Panc1 (cell line): ENCODE measurements around the gene ADAD1.

Source experiments
- POLR2AphosphoS5 ChIP-seq: IDR thresholded peaks from 2 replicates; pipeline ENCODE4 v1.6.1; 2012; ENCODE audit warnings: mild to moderate bottlenecking, low read depth, low read length, moderate library complexity
- TCF7L2 ChIP-seq: IDR thresholded peaks from 2 replicates; pipeline ENCODE4 v1.6.1; 2011; ENCODE audit warnings: mild to moderate bottlenecking, low read depth, low read length, inconsistent platforms
- TF ChIP-seq, protein P1 (sequence below): fragments of 450-650 bp; IDR thresholded peaks from 2 replicates; pipeline ENCODE4 v1.5.1; 2017; ENCODE audit warnings: mild to moderate bottlenecking
- TF ChIP-seq, protein P2 (sequence below), 2 experiments: IDR thresholded peaks; 2 replicates each; pipeline ENCODE4 v1.6.1; 2011 to 2012; ENCODE audit warnings: low read depth in 2 of 2, control low read depth in 1 of 2, low read length in 1 of 2, mild to moderate bottlenecking in 1 of 2, moderate library complexity in 1 of 2; ENCODE audit not compliant: insufficient read depth in 1 of 2

DNA sequence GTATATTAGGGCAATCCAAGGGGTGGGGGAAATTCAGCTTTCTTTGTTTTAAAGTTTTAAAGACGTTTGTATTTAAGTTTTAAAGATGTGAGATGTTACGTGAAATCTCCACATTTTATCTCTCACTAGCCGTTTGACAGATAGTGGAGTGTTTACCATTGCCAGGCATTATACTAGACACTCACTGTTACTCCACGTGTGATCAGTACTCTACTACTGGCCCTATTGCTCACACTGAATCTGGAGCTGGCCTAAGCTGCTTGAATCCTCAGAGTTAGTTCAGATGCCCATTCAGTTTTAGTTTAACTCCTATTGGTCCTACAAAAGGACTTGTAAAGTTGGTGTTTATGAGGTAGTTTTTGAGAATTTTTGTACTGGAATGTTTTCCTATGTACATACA, 4.5 kb downstream of the ADAD1 start:
- TF ChIP-seq, protein P1, sequence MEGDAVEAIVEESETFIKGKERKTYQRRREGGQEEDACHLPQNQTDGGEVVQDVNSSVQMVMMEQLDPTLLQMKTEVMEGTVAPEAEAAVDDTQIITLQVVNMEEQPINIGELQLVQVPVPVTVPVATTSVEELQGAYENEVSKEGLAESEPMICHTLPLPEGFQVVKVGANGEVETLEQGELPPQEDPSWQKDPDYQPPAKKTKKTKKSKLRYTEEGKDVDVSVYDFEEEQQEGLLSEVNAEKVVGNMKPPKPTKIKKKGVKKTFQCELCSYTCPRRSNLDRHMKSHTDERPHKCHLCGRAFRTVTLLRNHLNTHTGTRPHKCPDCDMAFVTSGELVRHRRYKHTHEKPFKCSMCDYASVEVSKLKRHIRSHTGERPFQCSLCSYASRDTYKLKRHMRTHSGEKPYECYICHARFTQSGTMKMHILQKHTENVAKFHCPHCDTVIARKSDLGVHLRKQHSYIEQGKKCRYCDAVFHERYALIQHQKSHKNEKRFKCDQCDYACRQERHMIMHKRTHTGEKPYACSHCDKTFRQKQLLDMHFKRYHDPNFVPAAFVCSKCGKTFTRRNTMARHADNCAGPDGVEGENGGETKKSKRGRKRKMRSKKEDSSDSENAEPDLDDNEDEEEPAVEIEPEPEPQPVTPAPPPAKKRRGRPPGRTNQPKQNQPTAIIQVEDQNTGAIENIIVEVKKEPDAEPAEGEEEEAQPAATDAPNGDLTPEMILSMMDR, result no peak
- TF ChIP-seq POLR2AphosphoS5 (no peak), TCF7L2 (no peak)
- TF ChIP-seq, protein P2, sequence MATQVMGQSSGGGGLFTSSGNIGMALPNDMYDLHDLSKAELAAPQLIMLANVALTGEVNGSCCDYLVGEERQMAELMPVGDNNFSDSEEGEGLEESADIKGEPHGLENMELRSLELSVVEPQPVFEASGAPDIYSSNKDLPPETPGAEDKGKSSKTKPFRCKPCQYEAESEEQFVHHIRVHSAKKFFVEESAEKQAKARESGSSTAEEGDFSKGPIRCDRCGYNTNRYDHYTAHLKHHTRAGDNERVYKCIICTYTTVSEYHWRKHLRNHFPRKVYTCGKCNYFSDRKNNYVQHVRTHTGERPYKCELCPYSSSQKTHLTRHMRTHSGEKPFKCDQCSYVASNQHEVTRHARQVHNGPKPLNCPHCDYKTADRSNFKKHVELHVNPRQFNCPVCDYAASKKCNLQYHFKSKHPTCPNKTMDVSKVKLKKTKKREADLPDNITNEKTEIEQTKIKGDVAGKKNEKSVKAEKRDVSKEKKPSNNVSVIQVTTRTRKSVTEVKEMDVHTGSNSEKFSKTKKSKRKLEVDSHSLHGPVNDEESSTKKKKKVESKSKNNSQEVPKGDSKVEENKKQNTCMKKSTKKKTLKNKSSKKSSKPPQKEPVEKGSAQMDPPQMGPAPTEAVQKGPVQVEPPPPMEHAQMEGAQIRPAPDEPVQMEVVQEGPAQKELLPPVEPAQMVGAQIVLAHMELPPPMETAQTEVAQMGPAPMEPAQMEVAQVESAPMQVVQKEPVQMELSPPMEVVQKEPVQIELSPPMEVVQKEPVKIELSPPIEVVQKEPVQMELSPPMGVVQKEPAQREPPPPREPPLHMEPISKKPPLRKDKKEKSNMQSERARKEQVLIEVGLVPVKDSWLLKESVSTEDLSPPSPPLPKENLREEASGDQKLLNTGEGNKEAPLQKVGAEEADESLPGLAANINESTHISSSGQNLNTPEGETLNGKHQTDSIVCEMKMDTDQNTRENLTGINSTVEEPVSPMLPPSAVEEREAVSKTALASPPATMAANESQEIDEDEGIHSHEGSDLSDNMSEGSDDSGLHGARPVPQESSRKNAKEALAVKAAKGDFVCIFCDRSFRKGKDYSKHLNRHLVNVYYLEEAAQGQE (IDR thresholded peaks at IDR 0.05; ENCODE audit: insufficient read depth in 1 of 2, low read depth in 2 of 2, low read length in 1 of 2), result no peak
